ENCODE results near the gene VPS18.

VPS18 gene

GRCh38 chr15:40914486-40914885 is 20.2 kb downstream of the VPS18 start:
- Histone ChIP-seq H3K4me2 (ENCODE audit: low read length) (no peak overlapping the region), H3K9ac (ENCODE audit: low read length) (no peak overlapping the region), H4K20me1 (ENCODE audit: insufficient read depth, low read length) (no peaks in the 10 kb centered on the region), H3K9me2 (ENCODE audit: low read depth, low read length) (no peaks in the 10 kb centered on the region), H3K4me1 (ENCODE audit: insufficient read depth, low read length, severe bottlenecking) (no peaks in the 10 kb centered on the region), H3K27me3 (ENCODE audit: insufficient read depth, low read length) (no peaks in the 10 kb centered on the region), H3K27ac (ENCODE audit: low read depth, low read length, poor library complexity, severe bottlenecking) (no peak overlapping the region), H2AFZ (ENCODE audit: low read length) (no peak overlapping the region), H3K9me3 (ENCODE audit: low read length) (no peaks in the 10 kb centered on the region), H3K79me2 (ENCODE audit: insufficient read depth, low read length) (no peaks in the 10 kb centered on the region), H3K4me3 (ENCODE audit: low read depth, low read length, poor library complexity, severe bottlenecking) (no peak overlapping the region), H3F3A (ENCODE audit: insufficient read depth, low read length) (no peaks in the 10 kb centered on the region), H3K36me3 (ENCODE audit: insufficient read depth, low read length) (no peaks in the 10 kb centered on the region)
- peak; percentile 83 for TF ChIP-seq CTCF (IDR thresholded peaks at IDR 0.05; ENCODE audit: low read length)
- no peak for TF ChIP-seq EZH2 (IDR thresholded peaks at IDR 0.05; ENCODE audit: borderline replicate concordance, low read length)

- Histone ChIP-seq H3K9me2 (ENCODE audit: low read depth, low read length) (no peaks in the 10 kb centered on the region), H3K4me2 (ENCODE audit: low read length) (no peak overlapping the region), H3K79me2 (ENCODE audit: insufficient read depth, low read length) (no peaks in the 10 kb centered on the region), H3K4me3 (ENCODE audit: low read depth, low read length, poor library complexity, severe bottlenecking) (no peak overlapping the region), H3K9ac (ENCODE audit: low read length) (no peak overlapping the region), H3K36me3 (ENCODE audit: insufficient read depth, low read length) (no peaks in the 10 kb centered on the region), H3K27me3 (ENCODE audit: insufficient read depth, low read length) (no peaks in the 10 kb centered on the region), H2AFZ (ENCODE audit: low read length) (no peak overlapping the region), H4K20me1 (ENCODE audit: insufficient read depth, low read length) (no peaks in the 10 kb centered on the region), H3F3A (ENCODE audit: insufficient read depth, low read length) (no peaks in the 10 kb centered on the region), H3K9me3 (ENCODE audit: low read length) (no peaks in the 10 kb centered on the region), H3K4me1 (ENCODE audit: insufficient read depth, low read length, severe bottlenecking) (no peaks in the 10 kb centered on the region), H3K27ac (ENCODE audit: low read depth, low read length, poor library complexity, severe bottlenecking) (no peak overlapping the region)
- no peak for TF ChIP-seq CTCF (IDR thresholded peaks at IDR 0.05; ENCODE audit: low read length)
- no peak for TF ChIP-seq EZH2 (IDR thresholded peaks at IDR 0.05; ENCODE audit: borderline replicate concordance, low read length)
Measured at GRCh38 chr15:40915116-40915661, 20.9 kb downstream of the VPS18 start.

- Histone ChIP-seq H3K4me3 (ENCODE audit: low read depth, low read length, poor library complexity, severe bottlenecking) (no peak overlapping the region), H3F3A (ENCODE audit: insufficient read depth, low read length) (no peaks in the 10 kb centered on the region), H2AFZ (ENCODE audit: low read length) (no peak overlapping the region), H3K27ac (ENCODE audit: low read depth, low read length, poor library complexity, severe bottlenecking) (no peak overlapping the region), H4K20me1 (ENCODE audit: insufficient read depth, low read length) (no peaks in the 10 kb centered on the region), H3K4me1 (ENCODE audit: insufficient read depth, low read length, severe bottlenecking) (no peaks in the 10 kb centered on the region), H3K27me3 (ENCODE audit: insufficient read depth, low read length) (no peaks in the 10 kb centered on the region), H3K9me3 (ENCODE audit: low read length) (no peaks in the 10 kb centered on the region), H3K9me2 (ENCODE audit: low read depth, low read length) (no peaks in the 10 kb centered on the region), H3K9ac (ENCODE audit: low read length) (no peak overlapping the region), H3K36me3 (ENCODE audit: insufficient read depth, low read length) (no peaks in the 10 kb centered on the region), H3K79me2 (ENCODE audit: insufficient read depth, low read length) (no peaks in the 10 kb centered on the region), H3K4me2 (ENCODE audit: low read length) (no peak overlapping the region)
- TF ChIP-seq CTCF (IDR thresholded peaks at IDR 0.05; ENCODE audit: low read length) = no peak
- no peak for TF ChIP-seq EZH2 (IDR thresholded peaks at IDR 0.05; ENCODE audit: borderline replicate concordance, low read length)
Measured at GRCh38 chr15:40915679-40916078, 21.4 kb downstream of the VPS18 start.
